BJ (cell line): Measurements from ENCODE around the gene TAF3. TPM values are rescaled to one million over a fixed set of nuclear protein-coding genes. Genes with fewer than 3 reads are reported as not detected.

Experiments
- CTCF ChIA-PET: fragments of 350-600 bp; formaldehyde crosslinking; extraction: SDS; loops from one replicate; lab custom pipeline; 2021; ENCODE audit warnings: antibody characterized with exemption, inconsistent platforms; lab: Yijun Ruan, JAX
- POLR2A ChIA-PET: fragments of 300-600 bp; sonication (Branson Sonifier 250); formaldehyde crosslinking; extraction: SDS; loops from one replicate; lab custom pipeline; 2021; ENCODE audit warnings: antibody characterized with exemption; lab: Charles Lee
- DNase-seq: peaks from one replicate; pipeline ENCODE4 v3.0.0-alpha.2; 2011; ENCODE audit warnings: low read depth
- H3K27me3 ChIP-seq: 2 replicates; pipeline ENCODE4 v1.6.0; 2011; ENCODE audit warnings: low read length; ENCODE audit not compliant: control insufficient read depth, insufficient read depth
- H3K36me3 ChIP-seq: 2 replicates; pipeline ENCODE4 v1.5.1; 2011; ENCODE audit warnings: low read length; ENCODE audit not compliant: control insufficient read depth, insufficient read depth
- H3K4me3 ChIP-seq: 2 replicates; pipeline ENCODE4 v1.5.1; 2011; ENCODE audit warnings: low read depth, mild to moderate bottlenecking, control low read depth, low read length
- CTCF ChIP-seq: IDR thresholded peaks from 2 replicates; pipeline ENCODE4 v1.5.1; 2011; ENCODE audit warnings: low read depth, mild to moderate bottlenecking, control low read depth, inconsistent platforms, low read length, moderate library complexity; ENCODE audit not compliant: insufficient read depth
- polyA plus RNA-seq: library from polyadenylated mRNA; depleted of rRNA; stranded (reverse); fragments of >200 nt; gene quantifications from 2 replicates; pipeline ENCODE4 v1.2.3, GENCODE V29; 2011

Gene TAF3
- polyA plus RNA-seq, 1 experiment, result 1.8 TPM

- TF ChIP-seq CTCF, result no peak
- H3K36me3 ChIP-seq, result no peaks in the 10 kb centered on the region
- DNase-seq, result no peak
- no peak overlapping the region for H3K4me3 ChIP-seq
- CTCF ChIA-PET, result interaction anchor here (1.2 to 1.8 kb wide), 2 partner anchors 13 to 1322 kb away, joined by 3 to 4 read pairs; no protein-coding TSS in a partner anchor
- POLR2A ChIA-PET, result no interaction called here
- no peaks in the 10 kb centered on the region for H3K27me3 ChIP-seq
These were observed 69.0 kb downstream of the TAF3 start for GRCh38 chr10:7887174-7887816.

- ChIA-PET POLR2A (no interaction called here), CTCF (interaction anchor here (1.3 kb wide), 1 partner anchor 12 kb away, joined by 3 read pairs; no protein-coding TSS in a partner anchor)
- no peak for DNase-seq
- Histone ChIP-seq H3K27me3 (no peaks in the 10 kb centered on the region), H3K4me3 (no peak overlapping the region), H3K36me3 (no peaks in the 10 kb centered on the region)
- no peak for TF ChIP-seq CTCF
These were observed 71.7 kb downstream of the TAF3 start for GRCh38 chr10:7889947-7890542.

DNA sequence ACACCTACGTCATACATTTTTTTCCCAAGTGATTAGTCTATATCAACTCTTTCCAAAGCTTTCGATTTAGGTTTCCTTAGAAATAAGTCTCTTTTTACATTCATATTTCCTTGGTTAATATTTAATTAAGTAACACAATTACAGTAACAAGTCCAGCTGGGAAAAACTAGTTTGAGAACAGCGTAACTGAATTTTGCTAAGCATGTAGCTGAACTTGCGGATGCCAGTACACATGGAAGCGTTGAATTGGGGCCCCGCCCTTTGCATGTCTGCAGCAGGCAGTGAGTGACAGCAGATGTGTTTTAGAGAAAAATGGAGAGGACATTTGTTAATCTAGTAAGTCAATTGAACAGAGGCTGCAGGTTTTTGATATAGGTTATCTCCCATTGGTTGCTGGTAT lies 72.5 kb downstream of the TAF3 start:
- ChIA-PET POLR2A (no interaction called here), CTCF (interaction anchor here (0.6 to 1.3 kb wide), 2 partner anchors 13 to 1399 kb away, joined by 3 to 5 read pairs; no protein-coding TSS in a partner anchor)
- no peak for TF ChIP-seq CTCF
- no peaks in the 10 kb centered on the region for H3K36me3 ChIP-seq
- no peak overlapping the region for H3K4me3 ChIP-seq
- H3K27me3 ChIP-seq, result no peaks in the 10 kb centered on the region
- no peak for DNase-seq

GRCh38 chr10:7891634-7892033 lies 73.3 kb downstream of the TAF3 start:
- Histone ChIP-seq H3K4me3 (no peak overlapping the region), H3K36me3 (no peaks in the 10 kb centered on the region), H3K27me3 (no peaks in the 10 kb centered on the region)
- ChIA-PET POLR2A (no interaction called here), CTCF (no interaction called here)
- TF ChIP-seq CTCF, result no peak
- no peak for DNase-seq

DNA sequence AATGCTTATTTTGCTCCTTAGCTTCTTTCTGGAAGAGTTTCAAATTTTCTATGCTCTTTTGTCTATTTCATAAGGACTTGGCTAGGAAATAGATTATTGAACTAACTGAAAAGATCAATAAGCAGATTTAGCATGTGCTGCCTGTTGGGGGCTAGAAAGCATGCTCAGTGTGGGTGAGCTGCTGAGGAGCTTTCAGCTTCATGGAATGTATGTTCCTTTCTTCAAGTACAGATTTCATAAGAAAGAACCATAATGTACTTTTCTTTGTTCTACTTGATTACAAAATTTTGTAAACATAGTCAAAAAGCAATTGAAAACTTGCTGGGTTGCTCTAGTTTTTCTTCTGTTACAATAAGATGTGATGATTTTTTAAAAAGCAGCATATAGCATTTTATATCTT lies 73.8 kb downstream of the TAF3 start:
- Histone ChIP-seq H3K27me3 (no peaks in the 10 kb centered on the region), H3K36me3 (no peaks in the 10 kb centered on the region), H3K4me3 (no peak overlapping the region)
- no peak for DNase-seq
- POLR2A ChIA-PET, result no interaction called here
- CTCF ChIA-PET, result interaction anchor here (1.1 kb wide), 1 partner anchor 11 kb away, joined by 3 read pairs; no protein-coding TSS in a partner anchor
- TF ChIP-seq CTCF, result no peak
